Spinal cord (tissue), 10 donors: Measurements from ENCODE around the gene TIPIN. TPM values are rescaled to one million over a fixed set of nuclear protein-coding genes. Genes with fewer than 3 reads are reported as not detected.

Experiments used
- DNase-seq, 6 donors: peaks; one replicate each; pipeline versions ENCODE4 v3.0.0 to v3.0.0-alpha.2; 2013 to 2015; ENCODE audit warnings: low spot score in 6 of 6, low read depth in 4 of 6
- H3K27ac ChIP-seq: one replicate; pipeline ENCODE4 v1.5.1; 2013; ENCODE audit warnings: low read depth, low read length, control low read depth
- H3K27me3 ChIP-seq: one replicate; pipeline ENCODE4 v1.6.1; 2013; ENCODE audit warnings: low read length; ENCODE audit not compliant: control insufficient read depth, insufficient read depth
- H3K36me3 ChIP-seq: one replicate; pipeline ENCODE4 v1.6.1; 2013; ENCODE audit warnings: low read length; ENCODE audit not compliant: control insufficient read depth, insufficient read depth
- H3K4me1 ChIP-seq: one replicate; pipeline ENCODE4 v1.6.1; 2013; ENCODE audit warnings: low read length; ENCODE audit not compliant: control insufficient read depth, insufficient read depth
- H3K4me3 ChIP-seq: one replicate; pipeline ENCODE4 v1.5.1; 2013; ENCODE audit warnings: low read depth, low read length, control low read depth
- H3K9me3 ChIP-seq: one replicate; pipeline ENCODE4 v1.6.1; 2013; ENCODE audit warnings: low read length; ENCODE audit not compliant: control insufficient read depth, insufficient read depth
- WGBS: methylation state at CpG from one replicate; pipeline ENCODE4 v1.1.5; 2013; ENCODE audit warnings: missing lambda C conversion rate; ENCODE audit not compliant: insufficient coverage; 5-methylcytosine and 5-hydroxymethylcytosine counted together
- long read RNA-seq, 4 donors: transcript quantifications; one replicate each; lab custom pipeline, GENCODE V29; 2026
- polyA plus RNA-seq, 2 donors: library from polyadenylated mRNA; unstranded; fragments of 120-200 nt; gene quantifications; one replicate each; pipeline ENCODE4 v1.2.1, GENCODE V29; 2013; ENCODE audit not compliant: insufficient read length in 2 of 2
- total RNA-seq, 2 donors: library from RNA; depleted of rRNA in 1 of 2; stranded (reverse); fragments of 120-200 nt in 1 of 2; fragments of >200 nt in 1 of 2; gene quantifications; one replicate each; pipeline versions ENCODE4 v1.2.3 to v1.2.4, GENCODE V29; 2013 to 2014
- donor health status: healthy.

TIPIN gene
- total RNA-seq: 10 to 100 TPM; 14.4 to 17.7 TPM
- 10 to 100 TPM; 10.7 to 11.2 TPM for polyA plus RNA-seq
- long read RNA-seq, donor 1, partial matches to known transcripts: 0 of 3 reads
- long read RNA-seq, donor 1, other reads (novel, unspliced or antisense): 0 of 3 reads
- long read RNA-seq, donor 2, partial matches to known transcripts: 0 of 2 reads
- long read RNA-seq, donor 2, other reads (novel, unspliced or antisense): 0 of 2 reads
- long read RNA-seq, donor 3, partial matches to known transcripts: 5 of 20 reads
- long read RNA-seq, donor 3, other reads (novel, unspliced or antisense): 15 of 20 reads
- long read RNA-seq, donor 4, partial matches to known transcripts: 0 of 5 reads
- long read RNA-seq, donor 4, other reads (novel, unspliced or antisense): 0 of 5 reads

- peak; percentile 77 to 98 (median 89) for DNase-seq
- peaks cover 4% of the 10 kb centered on the region for H3K36me3 ChIP-seq
- peaks cover 10% of the 10 kb centered on the region for H3K4me1 ChIP-seq
- no peaks in the 10 kb centered on the region for H3K27me3 ChIP-seq
- 6% methylated on average over 35 of the region's 51 CpGs for WGBS
- H3K27ac ChIP-seq: peak within 1 kb of the TSS; percentile 62
- H3K4me3 ChIP-seq: peak within 1 kb of the TSS; percentile 86
- no peaks in the 10 kb centered on the region for H3K9me3 ChIP-seq
Observed at GRCh38 chr15:66356359-66357236, at the start of gene TIPIN. Gene TIPIN (minus strand): TSS chr15:66356685. CDS start chr15:66352947, 3,738 bp downstream.

DNA sequence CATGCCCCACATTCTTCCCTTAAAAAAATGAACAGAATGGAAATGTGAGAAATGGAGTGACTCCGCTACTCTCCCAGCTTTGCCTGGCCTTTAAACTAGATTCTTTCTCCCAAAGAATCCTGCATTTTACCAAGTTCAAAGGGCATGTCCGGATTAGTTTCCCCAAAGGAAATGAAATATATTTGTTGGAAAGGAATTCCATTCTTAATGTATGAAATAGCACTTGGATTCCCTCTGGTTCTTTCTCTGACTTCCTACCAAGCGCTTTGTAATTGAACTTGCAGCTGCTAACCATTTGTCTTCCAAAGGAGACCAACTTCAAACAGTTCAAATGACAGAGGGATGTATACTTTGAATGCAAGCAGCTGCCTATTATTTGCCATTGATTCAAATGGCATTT is 49.1 kb upstream of the TIPIN start:
- no peaks in the 10 kb centered on the region for H3K27me3 ChIP-seq
- no peaks in the 10 kb centered on the region for H3K36me3 ChIP-seq
- peak overlapping the region; percentile 4 for H3K27ac ChIP-seq
- H3K4me1 ChIP-seq: peaks cover 5% of the 10 kb centered on the region
- no peaks in the 10 kb centered on the region for H3K9me3 ChIP-seq
- H3K4me3 ChIP-seq: no peak overlapping the region
- DNase-seq: peak in 2 of 6 donors; percentile 45 to 48
- WGBS: no CpG with 5 or more reads among the region's 3 CpGs

DNA sequence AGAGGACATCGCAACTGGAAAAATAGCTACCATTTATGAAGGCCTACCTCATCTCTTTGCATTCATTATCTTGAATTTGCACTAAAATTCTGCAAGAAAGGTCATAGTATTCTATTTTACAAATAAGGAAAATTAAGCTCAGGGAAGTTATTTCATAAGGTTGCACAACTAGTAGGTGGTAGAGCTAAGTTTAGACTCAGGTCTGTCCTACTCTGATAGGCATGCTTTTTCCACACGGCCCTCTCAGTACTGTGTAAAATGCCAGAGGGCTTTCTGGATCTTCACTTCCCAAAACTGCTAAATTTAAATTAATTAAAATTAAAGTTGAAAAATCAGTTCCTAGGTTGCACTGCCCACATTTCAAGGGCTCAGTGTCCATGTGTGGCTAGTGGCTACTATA is 48.5 kb upstream of the TIPIN start:
- Histone ChIP-seq H3K27me3 (no peaks in the 10 kb centered on the region), H3K27ac (peak overlapping the region; percentile 4), H3K9me3 (no peaks in the 10 kb centered on the region), H3K36me3 (no peaks in the 10 kb centered on the region), H3K4me1 (peaks cover 5% of the 10 kb centered on the region), H3K4me3 (no peak overlapping the region)
- no CpG with 5 or more reads among the region's 2 CpGs for WGBS
- DNase-seq: no peak

GRCh38 chr15:66404532-66404931 is 48.0 kb upstream of the TIPIN start:
- WGBS: 78% methylated on average over 7 of the region's 7 CpGs
- DNase-seq: no peak
- H3K27ac ChIP-seq: no peak overlapping the region
- no peaks in the 10 kb centered on the region for H3K27me3 ChIP-seq
- no peak overlapping the region for H3K4me3 ChIP-seq
- peaks cover 5% of the 10 kb centered on the region for H3K4me1 ChIP-seq
- peaks cover 2% of the 10 kb centered on the region for H3K36me3 ChIP-seq
- no peaks in the 10 kb centered on the region for H3K9me3 ChIP-seq

DNA sequence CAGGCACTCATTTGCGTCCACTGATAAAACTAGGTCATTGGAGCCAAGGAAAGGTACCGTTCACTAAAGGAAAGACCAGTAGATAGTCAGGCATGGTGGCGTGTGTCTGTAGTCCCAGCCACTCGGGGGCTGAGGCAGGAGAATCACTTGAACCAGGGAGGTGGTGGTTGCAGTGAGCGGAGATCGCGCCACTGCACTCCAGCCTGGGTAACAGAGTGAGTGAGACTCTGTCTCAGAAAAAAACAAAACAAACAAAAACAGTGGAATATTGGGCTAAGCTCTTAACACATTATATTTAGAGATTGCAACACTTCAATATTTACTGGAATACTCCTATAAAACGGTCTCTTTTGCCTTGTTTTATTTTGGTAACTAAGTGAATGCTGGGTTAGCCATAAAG is 47.6 kb upstream of the TIPIN start:
- peaks cover 5% of the 10 kb centered on the region for H3K36me3 ChIP-seq
- no peak overlapping the region for H3K4me3 ChIP-seq
- H3K27ac ChIP-seq: peak overlapping the region; percentile 36
- no peaks in the 10 kb centered on the region for H3K9me3 ChIP-seq
- H3K27me3 ChIP-seq: no peaks in the 10 kb centered on the region
- H3K4me1 ChIP-seq: peaks cover 5% of the 10 kb centered on the region
- DNase-seq: no peak
- WGBS: 74% methylated on average over 3 of the region's 8 CpGs

- Histone ChIP-seq H3K27me3 (no peaks in the 10 kb centered on the region), H3K27ac (no peak overlapping the region), H3K4me1 (peaks cover 5% of the 10 kb centered on the region), H3K36me3 (peaks cover 5% of the 10 kb centered on the region), H3K4me3 (no peak overlapping the region), H3K9me3 (no peaks in the 10 kb centered on the region)
- no peak for DNase-seq
- 93% methylated on average over 3 of the region's 5 CpGs for WGBS
Observed at GRCh38 chr15:66403323-66403722, 46.8 kb upstream of the TIPIN start.

- no peak for DNase-seq
- Histone ChIP-seq H3K36me3 (peaks cover 5% of the 10 kb centered on the region), H3K4me3 (no peak overlapping the region), H3K27ac (no peak overlapping the region), H3K4me1 (peaks cover 5% of the 10 kb centered on the region), H3K9me3 (no peaks in the 10 kb centered on the region), H3K27me3 (no peaks in the 10 kb centered on the region)
- WGBS: 88% methylated on average over 2 of the region's 3 CpGs
Observed at GRCh38 chr15:66402761-66403284, 46.3 kb upstream of the TIPIN start.

DNA sequence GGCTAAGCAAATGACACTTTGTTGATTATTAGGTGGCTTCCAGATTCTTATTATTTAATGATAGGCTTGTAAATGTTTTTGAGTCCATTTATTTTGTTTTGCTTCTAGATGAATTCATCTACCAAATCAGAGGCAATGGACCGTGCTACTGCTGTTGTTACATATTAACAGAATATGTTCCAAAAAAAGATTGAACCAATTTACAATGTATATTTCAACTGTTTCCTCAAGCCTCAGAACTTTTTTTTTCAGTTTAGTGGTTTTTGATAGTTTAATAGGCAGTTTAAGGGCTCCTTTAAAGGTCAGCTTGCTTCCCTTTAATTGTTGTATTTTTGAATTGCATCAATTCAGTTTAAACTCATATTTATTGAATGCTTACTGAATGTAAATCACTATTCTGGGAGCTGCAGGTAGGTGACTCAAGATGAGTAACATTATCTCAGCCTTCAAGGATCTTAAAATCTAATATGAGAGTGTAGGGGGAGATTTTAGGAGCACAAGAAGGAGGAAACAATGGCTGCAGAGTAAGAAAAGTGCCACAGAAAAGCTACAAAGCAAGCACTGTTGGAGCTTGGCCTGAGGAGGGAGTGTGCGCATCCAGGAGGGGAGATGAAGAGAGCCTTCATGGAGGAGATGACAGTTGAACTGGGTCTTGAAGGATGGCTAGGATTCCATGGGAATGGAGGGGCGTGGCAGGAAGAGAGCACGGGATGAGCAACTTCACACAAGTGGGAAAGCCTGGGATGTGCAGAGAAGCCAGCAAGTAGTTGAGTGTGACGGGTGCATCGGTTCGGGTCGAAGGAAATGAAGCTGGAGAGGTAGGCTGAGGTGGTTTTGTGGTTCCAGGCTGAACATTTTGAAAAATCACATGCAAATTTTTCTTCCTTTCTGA is 44.9 kb upstream of the TIPIN start:
- 85% methylated on average over 5 of the region's 8 CpGs for WGBS
- H3K4me1 ChIP-seq: peaks cover 3% of the 10 kb centered on the region
- no peak overlapping the region for H3K4me3 ChIP-seq
- H3K27ac ChIP-seq: no peak overlapping the region
- no peak for DNase-seq
- H3K36me3 ChIP-seq: peaks cover 9% of the 10 kb centered on the region
- no peaks in the 10 kb centered on the region for H3K27me3 ChIP-seq
- no peaks in the 10 kb centered on the region for H3K9me3 ChIP-seq

DNA sequence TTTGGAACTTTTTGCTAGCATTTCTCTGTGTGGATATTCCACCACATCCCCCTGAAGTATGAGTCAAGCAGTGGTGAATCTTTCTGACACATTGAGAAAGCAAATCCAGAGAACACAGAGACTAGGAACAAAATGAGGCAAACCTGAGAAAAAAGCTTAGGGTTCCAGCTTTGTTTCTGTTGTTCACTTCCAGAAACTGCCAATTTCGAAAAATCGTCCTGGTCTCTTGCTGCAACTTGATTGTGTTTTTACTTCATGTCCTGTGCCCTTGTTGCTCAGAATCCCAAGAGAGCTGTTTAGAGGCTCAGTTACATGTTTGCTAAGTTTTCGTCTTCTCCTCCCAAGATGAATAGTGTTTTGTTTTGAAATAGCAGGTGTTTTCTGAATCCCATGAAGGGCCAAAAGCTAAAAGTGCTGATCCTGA is 43.9 kb upstream of the TIPIN start:
- H3K4me1 ChIP-seq: peaks cover 3% of the 10 kb centered on the region
- WGBS: 56% methylated on average over 3 of the region's 3 CpGs
- no peak for DNase-seq
- no peaks in the 10 kb centered on the region for H3K9me3 ChIP-seq
- no peak overlapping the region for H3K4me3 ChIP-seq
- no peaks in the 10 kb centered on the region for H3K27me3 ChIP-seq
- peaks cover 9% of the 10 kb centered on the region for H3K36me3 ChIP-seq
- no peak overlapping the region for H3K27ac ChIP-seq
